Adipocyte (in vitro differentiated cells): ENCODE data around the gene HES5.

Source experiments
- DNase-seq: peaks from one replicate; pipeline ENCODE4 v3.0.0-alpha.2; 2015; ENCODE audit warnings: low read depth
- H3K27me3 ChIP-seq: replicated peaks from 2 replicates; pipeline ENCODE4 v1.7.0; 2013; ENCODE audit warnings: mild to moderate bottlenecking, low read length, moderate library complexity; ENCODE audit not compliant: control insufficient read depth, insufficient read depth
- H3K36me3 ChIP-seq: 2 replicates; pipeline ENCODE4 v1.7.0; 2013; ENCODE audit warnings: low read length, mild to moderate bottlenecking, moderate library complexity; ENCODE audit not compliant: control insufficient read depth, insufficient read depth, severe bottlenecking
- H3K4me1 ChIP-seq: 2 replicates; pipeline ENCODE4 v1.7.0; 2013; ENCODE audit warnings: mild to moderate bottlenecking, low read length, moderate library complexity; ENCODE audit not compliant: control insufficient read depth, insufficient read depth
- H3K4me3 ChIP-seq: 2 replicates; pipeline ENCODE4 v1.7.0; 2013; ENCODE audit warnings: mild to moderate bottlenecking, low read length, moderate library complexity
- H3K9ac ChIP-seq: 2 replicates; pipeline ENCODE4 v1.7.0; 2013; ENCODE audit warnings: mild to moderate bottlenecking, low read length, moderate library complexity
- H3K9me3 ChIP-seq: 2 replicates; pipeline ENCODE4 v1.7.0; 2013; ENCODE audit warnings: mild to moderate bottlenecking, low read length, moderate library complexity; ENCODE audit not compliant: control insufficient read depth

The HES5 gene

DNA sequence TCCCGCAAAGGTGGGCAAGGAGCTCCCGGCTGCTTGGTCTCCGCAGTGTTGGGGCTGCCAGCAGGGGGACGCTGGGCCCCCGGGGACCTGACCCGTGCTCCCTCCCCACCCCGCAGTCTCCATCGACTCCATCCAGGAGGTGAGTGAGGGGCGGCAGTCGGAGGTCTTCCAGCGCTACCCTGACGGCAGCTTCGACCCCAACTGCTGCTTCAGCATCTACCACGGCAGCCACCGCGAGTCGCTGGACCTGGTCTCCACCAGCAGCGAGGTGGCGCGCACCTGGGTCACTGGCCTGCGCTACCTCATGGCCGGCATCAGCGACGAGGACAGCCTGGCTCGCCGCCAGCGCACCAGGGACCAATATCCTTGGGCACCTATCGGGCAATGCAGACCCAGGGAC is 50.4 kb downstream of the HES5 start:
- no peak for DNase-seq
- no peaks in the 10 kb centered on the region for H3K36me3 ChIP-seq
- peaks cover 6% of the 10 kb centered on the region for H3K4me1 ChIP-seq
- peaks cover 3% of the 10 kb centered on the region for H3K27me3 ChIP-seq
- H3K9me3 ChIP-seq, result no peaks in the 10 kb centered on the region
- H3K4me3 ChIP-seq, result no peak overlapping the region
- H3K9ac ChIP-seq, result no peak overlapping the region

DNA sequence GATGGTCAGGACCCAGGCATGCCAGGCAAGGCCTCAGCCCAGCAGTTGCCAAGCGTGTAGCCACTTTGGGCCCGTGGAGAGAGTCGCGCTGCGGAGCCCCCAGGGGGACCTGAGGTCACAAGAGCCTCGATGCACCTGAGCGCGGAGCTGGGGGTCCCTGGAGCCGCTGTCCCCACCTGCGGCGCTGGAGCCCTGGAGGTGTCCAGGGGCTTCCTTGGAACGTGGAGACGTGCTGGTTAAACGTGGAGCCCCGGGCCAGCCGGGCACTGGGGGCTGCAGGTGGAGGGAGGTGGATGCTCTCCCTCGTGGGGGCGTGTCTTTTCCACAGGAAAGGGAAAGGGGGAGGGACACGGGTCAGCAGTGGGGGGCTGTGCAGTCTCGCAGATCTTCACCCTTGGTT is 50.9 kb downstream of the HES5 start:
- no peaks in the 10 kb centered on the region for H3K9me3 ChIP-seq
- H3K27me3 ChIP-seq, result peaks cover 3% of the 10 kb centered on the region
- H3K4me1 ChIP-seq, result peaks cover 7% of the 10 kb centered on the region
- no peak for DNase-seq
- no peaks in the 10 kb centered on the region for H3K36me3 ChIP-seq
- H3K4me3 ChIP-seq, result no peak overlapping the region
- no peak overlapping the region for H3K9ac ChIP-seq
